Measurements from ENCODE around the gene NUSAP1. TPM values are rescaled to one million over a fixed set of nuclear protein-coding genes. Genes with fewer than 3 reads are reported as not detected.
"Not testable (repeated sequence)": the region's sequence is repeated elsewhere in the genome, so short reads cannot be mapped to it uniquely, and the experiment has no call there.

NUSAP1 gene, protein sequence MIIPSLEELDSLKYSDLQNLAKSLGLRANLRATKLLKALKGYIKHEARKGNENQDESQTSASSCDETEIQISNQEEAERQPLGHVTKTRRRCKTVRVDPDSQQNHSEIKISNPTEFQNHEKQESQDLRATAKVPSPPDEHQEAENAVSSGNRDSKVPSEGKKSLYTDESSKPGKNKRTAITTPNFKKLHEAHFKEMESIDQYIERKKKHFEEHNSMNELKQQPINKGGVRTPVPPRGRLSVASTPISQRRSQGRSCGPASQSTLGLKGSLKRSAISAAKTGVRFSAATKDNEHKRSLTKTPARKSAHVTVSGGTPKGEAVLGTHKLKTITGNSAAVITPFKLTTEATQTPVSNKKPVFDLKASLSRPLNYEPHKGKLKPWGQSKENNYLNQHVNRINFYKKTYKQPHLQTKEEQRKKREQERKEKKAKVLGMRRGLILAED
- total RNA-seq: 39.1 TPM

DNA sequence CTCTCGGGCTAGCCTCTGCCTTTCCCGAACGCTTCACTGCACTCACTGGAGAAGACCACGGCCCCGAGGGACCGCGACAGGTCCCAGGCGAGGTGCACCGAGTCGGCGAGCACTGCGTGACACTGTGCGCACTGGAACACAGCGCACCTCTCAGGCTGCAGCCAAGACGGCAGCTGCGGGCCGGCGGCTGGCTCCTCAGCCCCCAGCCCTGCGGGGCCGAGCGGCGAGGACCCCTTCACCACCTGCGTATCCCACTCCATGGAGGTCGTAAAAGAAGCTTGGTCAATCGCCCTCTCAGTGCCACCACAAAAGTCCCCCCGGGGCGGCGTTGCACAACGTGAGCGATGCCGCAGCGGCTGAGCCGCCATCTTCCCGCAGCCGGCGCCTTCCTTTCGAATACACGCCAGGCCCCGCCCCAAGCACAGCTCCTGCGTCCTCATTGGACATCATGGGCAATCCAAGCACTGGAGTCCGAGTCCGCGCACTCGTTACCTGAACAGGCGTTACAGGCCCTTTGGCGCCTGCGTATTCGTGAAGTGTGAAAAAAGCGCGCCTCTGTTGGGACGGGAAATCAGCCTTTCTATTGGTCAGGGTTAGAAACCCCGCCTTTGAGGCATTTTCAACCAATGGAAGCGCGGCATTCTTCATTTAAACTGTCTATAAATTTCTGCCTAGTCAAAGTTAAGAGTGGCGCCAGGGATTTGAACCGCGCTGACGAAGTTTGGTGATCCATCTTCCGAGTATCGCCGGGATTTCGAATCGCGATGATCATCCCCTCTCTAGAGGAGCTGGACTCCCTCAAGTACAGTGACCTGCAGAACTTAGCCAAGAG is at the start of gene NUSAP1, which contains the start of gene OIP5:
NUSAP1 (plus strand) TSS at position 688 of the 832 bp plus-strand sequence; CDS start at position 765, 77 bp downstream.
OIP5 (minus strand) TSS at position 398 of the 832 bp plus-strand sequence; CDS start at position 368, 30 bp downstream.
- ATAC-seq: peak; percentile 99

DNA sequence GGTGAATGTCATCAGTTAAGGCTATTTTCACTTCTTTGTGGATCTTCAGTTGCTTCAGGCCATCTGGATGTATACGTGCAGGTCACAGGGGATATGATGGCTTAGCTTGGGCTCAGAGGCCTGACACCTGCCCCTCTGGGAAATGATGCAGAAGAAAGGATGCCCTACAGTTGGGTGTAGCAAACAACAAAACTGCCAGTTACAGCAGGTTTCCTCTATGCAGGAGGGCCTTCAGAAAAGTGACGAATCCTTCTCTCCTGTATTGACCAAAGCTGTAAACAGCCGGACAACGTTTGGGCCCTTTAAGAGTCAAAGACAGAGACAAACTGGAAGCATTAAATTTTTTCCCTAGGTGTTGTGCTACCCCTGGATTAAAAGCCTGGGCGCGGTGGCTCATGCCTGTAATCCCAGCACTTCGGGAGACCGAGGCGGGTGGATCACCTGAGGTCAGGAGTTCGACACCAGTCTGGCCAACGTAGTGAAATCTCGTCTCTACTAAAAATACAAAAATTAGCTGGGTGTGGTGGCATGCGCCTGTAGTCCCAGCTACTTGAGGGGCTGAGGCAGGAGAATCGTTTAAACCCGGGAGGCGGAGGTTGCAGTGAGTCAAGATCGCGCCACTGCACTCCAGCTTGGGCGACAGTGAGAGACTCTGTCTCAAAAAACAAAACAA is 49.6 kb upstream of the NUSAP1 start:
- not testable (repeated sequence) for ATAC-seq

DNA sequence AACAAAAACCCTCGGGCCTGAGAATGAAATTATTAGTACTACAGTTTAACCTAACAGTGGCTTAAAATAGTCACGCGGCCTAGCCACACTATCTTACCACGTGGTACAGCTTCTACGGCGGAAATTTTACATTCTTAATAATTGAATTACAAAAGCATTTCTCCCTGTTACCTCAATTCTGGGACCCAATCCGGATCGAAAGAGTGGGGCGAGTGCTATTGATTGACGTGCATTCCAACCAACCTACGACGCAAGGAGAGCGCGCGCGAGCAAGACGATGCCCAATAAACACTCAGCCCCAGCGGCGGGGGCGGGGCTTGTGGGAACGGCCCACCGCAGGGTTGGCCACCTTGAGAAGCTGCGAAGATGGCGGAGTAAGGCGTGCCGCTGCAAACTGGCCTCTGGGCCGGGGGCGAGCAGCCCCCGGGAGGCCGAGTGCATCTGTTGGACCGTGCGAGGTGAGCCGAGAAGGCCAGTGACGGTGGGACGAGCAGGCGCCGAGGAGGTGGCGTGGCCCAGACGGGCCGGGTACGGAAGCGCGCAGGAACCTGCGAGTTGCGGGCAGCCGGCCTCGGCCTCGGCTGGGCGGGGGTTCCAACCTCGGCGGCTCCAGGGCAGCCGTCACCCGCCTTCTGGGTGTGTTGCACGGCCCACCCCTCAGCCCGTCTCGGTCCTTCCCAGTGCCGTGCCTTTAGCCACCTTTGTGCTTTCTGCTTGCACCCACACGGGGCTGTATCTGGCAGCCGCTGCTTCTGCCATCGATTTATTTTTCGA is 48.8 kb upstream of the NUSAP1 start:
- peak; percentile 98 for ATAC-seq

DNA sequence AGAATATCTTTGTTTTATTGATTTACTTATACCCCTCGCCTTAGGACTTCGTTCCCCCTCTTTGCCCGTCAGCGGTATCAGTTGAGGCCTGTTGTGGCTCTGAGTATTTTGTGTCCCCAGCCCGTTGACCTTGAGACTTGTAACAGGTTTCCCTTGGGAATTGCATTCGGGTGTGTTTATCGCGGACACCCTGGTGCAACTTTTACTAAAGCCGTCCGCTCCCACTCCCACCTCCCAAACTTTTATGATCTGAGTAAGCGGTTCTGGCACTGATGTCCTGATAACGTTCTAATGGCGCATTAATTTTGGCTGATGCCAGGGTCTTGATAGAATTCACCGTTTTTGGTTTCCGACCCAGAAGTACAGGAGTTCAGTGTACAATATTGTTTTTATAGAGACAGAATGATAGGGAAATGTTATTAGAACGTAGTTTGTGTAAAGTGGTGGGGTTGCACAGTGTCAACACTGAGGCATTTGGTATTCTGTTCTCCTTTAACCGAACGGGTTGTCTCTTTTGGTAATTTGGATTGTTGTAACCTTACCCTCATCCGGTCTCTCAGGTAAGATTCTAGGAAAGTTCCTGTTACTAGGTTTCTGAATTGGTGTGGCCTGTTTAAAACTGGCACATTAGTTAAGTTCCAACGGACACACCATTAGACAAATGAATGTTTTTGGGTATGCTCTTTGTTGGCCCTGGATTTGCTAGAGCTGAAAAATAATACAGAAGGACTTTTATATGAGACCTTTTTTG is 48.1 kb upstream of the NUSAP1 start:
- no peak for ATAC-seq

DNA sequence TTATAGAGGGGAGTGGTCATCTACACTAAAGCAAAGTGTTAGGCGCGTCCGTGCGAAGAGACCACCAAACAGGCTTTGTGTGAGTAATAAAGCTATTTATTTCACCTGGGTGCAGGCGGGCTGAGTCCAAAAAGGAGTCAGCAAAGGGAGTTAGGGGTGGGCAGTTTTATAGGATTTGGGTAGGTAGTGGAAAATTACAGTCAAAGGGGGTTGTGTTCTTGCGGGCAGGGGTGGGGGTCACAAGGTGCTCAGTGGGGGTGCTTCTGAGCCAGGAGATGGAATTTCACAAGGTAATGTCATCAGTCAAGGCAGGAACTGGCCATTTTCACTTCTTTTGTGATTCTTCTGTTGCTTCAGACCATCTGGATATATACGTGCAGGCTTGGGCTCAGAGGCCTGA is 47.4 kb upstream of the NUSAP1 start:
- no peak for ATAC-seq

DNA sequence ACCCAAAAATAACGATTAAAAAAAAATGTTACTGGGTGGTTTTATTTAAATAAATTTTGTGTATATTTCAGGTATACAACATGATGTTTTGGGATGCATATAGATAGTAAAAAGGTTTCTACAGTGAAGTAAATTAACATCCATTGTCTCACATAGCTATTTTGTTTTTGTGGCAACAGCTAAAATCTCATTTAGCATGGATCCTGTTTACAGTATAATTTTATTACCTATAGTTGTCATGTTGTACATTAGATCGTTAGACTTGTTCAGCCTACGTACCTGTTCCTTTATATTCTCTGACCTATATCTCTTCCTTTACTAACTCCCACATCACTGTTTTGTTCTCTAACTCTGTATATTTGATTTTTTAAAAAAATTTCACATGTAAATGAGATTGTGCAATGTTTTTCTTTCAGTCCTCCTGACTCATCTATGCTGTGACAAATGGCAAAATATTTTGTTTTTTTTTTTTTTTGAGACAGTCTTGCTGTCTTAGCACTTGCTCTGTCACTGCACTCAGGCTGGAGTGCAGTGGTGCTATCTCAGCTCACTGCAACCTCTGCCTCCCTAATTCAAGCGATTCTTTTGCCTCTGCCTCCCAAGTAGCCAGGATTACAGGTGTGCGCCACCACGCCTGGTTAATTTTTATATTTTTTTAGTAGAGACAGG is 45.9 kb upstream of the NUSAP1 start:
- ATAC-seq: no peak

DNA sequence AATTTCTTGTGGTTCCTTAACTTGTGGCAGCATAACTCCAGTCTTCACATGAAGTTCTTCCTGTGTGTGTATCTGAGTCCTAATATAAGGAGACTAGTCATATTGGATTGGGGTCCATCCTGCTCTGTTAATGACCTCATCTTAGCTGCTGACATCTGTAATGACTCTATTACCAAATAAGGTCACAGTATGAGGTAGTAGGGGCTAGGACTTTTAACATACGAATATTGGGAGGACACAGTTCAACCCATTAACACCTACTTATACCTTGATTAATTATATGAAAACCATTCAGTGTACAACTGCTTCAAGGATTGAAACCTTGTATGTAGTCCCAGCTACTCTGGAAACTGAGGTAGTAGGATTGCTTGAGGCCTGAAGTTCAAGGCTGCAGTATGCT is 44.2 kb upstream of the NUSAP1 start:
- ATAC-seq: no peak

DNA sequence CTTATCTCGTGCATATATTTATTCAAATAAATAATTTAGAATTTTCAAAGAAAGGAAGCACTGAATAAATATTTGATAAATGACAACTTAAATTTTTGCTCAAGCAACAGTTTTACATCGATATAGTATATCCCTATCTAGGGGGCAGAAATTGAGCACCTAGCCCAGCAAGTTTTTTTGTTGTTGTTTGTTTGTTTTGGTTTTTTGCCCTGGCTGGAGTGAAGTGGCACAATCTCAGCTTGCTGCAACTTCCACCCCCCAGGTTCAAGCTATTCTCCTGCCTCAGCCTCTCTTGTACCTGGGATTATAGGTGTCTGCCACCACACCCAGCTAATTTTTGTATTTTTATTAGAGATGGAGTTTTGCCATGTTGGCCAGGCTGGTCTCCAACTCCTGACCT is 42.7 kb upstream of the NUSAP1 start:
- ATAC-seq: no peak

DNA sequence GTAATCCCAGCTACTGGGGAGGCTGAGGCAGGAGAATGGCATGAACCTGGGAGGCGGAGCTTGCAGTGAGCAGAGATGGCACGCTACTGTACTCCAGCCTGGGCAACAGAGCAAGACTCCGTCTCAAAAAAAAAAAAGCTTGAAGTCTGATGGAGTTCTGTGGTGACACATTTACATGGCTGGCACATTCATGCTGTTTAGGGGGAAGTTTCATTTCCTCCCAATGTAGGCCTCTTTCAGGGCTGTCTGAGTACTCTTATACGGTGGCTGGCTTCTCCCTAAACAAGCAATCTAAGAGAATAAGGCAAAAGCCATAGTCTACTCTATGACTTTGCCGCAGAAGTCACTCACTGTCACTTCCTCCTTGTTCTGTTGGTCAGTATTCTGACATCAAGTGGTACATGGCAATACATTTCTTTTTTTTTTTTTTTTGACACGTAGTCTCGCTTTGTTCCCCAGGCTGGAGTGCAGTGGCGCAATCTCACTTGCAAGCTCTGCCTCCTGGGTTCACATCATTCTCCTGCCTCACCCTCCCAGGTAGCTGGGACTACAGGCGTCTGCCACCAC is 41.5 kb upstream of the NUSAP1 start:
- peak; percentile 48 for ATAC-seq

DNA sequence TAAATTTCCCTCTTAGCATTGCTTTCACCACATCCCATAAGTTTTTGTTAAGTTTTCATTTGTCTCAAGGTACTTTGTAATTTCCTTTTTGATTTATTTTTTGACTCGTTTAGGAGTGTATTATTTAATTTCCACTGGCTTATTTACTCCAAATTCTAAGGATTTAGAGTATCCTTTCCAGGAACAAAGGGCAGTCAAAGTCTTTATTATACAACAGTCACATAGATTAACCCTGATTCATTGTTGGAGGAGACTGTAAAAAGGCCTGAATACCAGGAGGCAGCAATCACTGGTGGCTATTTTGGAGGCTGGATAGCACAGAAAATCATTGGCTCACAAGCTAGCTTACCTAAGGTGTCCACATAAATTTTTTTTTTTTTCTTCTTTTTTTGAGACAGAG is 40.2 kb upstream of the NUSAP1 start:
- no peak for ATAC-seq

DNA sequence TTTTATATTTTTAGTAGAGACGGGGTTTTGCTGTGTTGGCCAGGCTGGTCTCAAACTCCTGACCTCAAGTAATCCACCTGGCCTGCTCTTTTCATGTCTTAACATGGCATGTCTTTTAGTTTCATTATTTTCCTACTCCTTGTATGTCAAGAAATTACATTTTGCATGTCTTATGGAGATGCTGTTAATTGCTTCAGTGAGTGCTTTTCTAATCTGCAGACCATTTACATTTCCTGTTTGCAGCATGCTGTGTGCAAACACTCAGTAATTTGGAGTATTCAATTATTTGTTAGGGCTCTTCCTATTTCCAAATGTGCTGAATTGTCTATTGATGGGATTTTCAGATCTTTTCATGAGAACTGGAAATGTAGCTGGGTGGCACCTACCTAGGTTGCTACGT is 31.5 kb upstream of the NUSAP1 start:
- ATAC-seq: not testable (repeated sequence)

DNA sequence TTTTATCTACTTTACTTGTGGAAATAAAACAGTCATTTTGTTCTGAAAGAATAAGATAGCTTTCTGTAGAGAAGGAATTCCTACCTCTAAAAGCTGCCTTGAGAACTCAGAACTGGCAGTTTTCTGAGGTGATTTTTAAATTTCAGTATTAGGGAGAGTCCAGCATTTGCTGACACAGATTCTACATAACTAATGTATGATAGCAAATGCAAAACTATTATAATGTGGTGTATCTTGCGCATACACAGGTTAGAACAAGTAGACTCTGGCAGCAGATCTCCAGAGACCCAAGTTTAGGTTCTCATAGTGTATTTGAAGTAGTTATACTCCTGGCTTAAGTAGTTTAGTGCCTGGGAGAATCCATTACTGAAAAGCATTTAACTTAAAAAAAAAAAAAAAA is 31.1 kb upstream of the NUSAP1 start:
- ATAC-seq: no peak

DNA sequence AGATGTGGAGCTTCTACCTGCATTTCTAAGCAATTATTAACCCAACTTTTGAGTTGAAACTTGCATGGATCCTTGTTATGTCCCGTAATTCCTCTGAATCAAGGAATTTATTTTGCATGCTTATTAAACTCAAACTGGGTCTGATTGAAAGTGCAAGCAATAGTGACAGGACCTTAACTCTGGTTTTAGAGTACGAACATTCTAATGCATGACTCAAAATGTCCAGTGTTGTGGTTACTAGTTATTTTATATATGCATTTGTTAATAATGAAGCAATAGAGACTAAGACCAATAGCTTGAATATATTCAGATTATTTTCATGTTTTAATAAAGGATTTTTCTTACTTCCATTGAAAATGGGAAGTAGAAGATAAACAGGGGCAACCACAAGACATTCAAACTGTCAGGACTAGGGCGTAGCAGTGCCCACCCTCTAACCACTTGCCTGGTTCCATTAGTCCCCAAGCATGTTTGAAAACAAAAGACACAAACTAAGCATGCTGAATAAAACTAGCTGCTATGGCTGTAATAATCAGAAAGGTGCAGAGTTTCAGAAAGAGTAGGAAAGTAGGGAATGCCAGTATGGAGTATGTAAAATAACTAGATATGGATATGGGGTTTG is 28.4 kb upstream of the NUSAP1 start:
- no peak for ATAC-seq

DNA sequence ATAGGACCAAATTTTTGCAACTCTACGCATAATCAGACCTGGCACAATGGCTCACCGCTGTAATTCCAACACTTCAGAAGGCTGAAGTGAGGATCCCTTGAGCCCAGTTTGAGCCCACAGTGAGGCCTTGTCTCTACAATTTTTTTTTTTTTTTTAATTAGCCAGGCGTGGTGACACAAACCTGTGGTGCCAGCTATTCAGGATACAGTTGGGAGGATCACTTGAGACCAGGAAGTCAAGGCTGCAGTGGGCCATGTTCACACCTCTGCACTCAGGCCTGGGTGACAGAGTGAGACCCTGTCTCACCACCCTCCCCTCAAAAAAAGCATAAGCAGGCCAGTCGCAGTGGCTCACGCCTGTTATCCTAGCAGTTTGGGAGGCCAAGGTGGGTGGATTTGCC is 25.0 kb upstream of the NUSAP1 start:
- peak; percentile 50 for ATAC-seq

DNA sequence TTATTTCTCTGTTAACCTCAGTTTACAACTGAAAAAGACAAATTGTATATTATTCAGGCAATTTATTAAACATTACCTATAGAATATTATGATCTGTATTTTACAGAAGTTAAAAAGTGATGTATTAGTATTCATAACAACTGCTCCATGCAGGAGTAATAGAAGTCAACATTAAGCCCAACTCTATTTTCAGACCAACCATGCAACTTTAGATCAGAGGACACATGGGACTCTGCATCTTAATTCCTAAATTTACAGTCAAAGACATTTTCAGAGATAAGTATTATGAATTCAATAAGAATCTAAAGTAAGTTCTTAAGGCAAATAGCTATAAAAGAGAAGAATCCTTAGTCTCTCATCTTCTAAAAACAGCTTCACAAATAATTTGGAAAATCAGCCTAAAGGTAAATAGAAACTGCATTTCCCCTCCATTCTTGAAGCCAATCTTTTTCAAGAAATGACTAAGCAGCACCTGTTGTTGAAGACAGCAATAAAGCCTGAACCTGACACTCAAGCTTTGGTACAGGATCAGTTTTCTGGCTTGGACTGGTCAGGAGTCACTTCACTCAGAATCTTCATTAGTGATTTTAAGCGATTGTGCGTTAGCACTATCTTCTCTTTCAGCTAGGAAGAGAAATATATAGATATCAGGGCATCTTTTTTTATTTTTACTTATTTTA is 23.3 kb upstream of the NUSAP1 start:
- ATAC-seq: no peak

DNA sequence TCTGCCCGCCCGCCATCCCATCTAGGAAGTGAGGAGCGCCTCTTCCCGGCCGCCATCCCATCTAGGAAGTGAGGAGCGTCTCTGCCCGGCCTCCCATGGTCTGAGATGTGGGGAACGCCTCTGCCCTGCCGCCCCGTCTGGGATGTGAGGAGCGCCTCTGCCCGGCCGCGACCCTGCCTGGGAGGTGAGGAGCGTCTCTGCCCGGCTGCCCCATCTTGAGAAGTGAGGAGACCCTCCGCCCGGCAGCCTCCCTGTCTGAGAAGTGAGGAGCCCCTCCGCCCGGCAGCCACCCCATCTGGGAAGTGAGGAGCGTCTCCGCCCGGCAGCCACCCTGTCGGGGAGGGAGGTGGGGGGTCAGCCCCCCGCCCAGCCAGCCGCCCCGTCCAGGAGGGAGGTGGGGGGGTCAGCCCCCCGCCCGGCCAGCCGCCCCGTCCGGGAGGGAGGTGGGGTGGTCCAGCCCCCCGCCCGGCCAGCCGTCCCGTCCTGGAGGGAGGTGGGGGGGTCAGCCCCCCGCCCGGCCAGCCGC is 11.8 kb upstream of the NUSAP1 start:
- ATAC-seq: not testable (repeated sequence)

DNA sequence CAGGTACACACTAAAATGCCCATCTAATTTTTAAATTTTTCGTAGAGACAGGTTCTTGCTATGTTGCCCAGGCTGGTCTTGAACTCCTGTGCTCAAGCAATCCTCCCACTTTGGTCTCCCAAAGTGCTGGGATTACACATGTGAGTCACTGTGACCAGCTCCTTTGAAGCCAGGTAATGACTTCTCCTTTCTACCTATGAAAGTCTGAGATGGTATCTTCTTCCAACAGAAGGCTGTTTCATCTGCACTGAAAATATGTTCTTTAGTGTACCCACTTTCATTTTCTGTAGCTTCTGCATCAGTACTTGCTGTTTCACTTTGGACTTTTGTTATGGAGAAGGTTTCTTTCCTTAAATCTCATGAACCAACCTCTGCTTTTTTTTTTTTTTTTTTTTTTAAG is 9.1 kb upstream of the NUSAP1 start:
- ATAC-seq: no peak

DNA sequence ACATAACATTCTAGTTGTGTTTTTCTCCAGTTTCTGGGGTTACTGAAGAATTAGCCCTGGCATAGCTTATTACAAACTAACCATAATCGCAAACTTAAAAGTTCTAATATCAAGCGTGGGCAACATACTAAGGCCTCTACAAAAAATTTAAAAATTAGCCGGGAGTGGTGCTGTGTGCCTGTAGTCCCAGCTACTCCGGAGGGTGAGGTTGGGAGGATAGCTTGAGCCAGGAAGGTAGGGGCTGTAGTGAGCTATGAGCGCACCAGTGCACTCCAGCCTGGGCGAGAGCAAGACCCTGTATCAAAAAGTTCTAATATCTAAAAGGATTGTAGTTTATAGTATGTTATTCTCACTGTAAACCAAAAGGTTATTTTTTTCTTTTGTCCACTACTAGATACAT is 1.4 kb upstream of the NUSAP1 start:
- no peak for ATAC-seq

DNA sequence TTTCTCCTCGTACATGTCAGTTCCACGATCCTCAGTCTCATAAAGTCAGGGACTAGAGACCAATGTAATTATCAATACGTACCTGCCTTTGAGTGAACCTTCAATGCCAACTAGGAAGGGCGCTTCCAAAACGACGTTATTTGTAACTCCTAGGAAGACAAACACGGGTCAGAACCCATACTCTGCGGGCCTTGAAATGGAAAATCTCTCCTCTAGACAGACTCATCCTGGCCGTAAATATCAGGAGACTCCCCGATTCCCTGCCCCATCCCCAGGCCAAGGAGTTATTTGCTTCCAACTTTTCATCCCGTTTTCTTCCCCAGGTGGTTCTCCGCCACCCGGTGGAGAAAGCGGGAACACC is 868 bp upstream of the NUSAP1 start:
- no peak for ATAC-seq

Data from esophagus mucosa (tissue), 1 donor.